SHP77 (cell line): ENCODE data around the gene TAF4.
"Not testable (repeated sequence)": the region's sequence is repeated elsewhere in the genome, so short reads cannot be mapped to it uniquely, and the experiment has no call there.

Experiments
- DNase-seq, 2 experiments: peaks; one replicate each; lab custom pipeline; 2025; lab: John Stamatoyannopoulos, UW

Gene TAF4, protein sequence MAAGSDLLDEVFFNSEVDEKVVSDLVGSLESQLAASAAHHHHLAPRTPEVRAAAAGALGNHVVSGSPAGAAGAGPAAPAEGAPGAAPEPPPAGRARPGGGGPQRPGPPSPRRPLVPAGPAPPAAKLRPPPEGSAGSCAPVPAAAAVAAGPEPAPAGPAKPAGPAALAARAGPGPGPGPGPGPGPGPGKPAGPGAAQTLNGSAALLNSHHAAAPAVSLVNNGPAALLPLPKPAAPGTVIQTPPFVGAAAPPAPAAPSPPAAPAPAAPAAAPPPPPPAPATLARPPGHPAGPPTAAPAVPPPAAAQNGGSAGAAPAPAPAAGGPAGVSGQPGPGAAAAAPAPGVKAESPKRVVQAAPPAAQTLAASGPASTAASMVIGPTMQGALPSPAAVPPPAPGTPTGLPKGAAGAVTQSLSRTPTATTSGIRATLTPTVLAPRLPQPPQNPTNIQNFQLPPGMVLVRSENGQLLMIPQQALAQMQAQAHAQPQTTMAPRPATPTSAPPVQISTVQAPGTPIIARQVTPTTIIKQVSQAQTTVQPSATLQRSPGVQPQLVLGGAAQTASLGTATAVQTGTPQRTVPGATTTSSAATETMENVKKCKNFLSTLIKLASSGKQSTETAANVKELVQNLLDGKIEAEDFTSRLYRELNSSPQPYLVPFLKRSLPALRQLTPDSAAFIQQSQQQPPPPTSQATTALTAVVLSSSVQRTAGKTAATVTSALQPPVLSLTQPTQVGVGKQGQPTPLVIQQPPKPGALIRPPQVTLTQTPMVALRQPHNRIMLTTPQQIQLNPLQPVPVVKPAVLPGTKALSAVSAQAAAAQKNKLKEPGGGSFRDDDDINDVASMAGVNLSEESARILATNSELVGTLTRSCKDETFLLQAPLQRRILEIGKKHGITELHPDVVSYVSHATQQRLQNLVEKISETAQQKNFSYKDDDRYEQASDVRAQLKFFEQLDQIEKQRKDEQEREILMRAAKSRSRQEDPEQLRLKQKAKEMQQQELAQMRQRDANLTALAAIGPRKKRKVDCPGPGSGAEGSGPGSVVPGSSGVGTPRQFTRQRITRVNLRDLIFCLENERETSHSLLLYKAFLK

DNA sequence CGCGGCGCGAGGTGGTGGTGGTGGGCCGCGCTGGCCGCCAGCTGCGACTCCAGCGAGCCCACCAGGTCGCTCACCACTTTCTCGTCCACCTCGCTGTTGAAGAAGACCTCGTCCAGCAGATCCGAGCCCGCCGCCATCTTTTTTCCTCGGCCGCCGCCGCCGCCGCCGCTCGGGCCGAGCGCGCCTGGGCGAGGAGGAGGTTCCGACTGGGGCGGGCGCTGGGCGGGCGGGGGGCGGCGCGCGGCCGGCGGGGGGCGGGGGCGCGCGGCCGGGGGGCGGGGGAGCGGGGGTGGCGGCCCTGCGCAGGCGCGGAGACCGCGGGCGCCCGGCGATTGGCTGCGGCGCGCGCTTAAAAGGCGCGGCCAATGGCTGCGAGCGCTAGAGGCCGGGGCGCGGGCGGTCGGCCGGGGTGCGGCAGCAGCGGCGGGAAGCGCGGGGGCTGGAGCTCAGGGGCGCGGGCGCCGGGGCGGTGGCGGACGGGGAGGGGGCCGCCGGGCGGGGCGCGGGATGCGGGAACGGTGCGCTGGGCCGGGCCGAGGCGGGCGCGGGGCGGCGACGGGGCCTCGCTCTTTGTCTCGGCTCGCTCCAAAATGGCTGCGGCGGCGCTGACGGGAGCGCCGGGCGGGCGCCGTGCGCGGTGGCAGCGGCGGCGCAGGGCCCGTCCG is at the start of gene TAF4:
TSS of gene TAF4 (minus strand) at position 208 of the 665 bp plus-strand sequence. CDS start at position 137, 71 bp downstream.
- DNase-seq: peak; percentile 86 to 88

DNA sequence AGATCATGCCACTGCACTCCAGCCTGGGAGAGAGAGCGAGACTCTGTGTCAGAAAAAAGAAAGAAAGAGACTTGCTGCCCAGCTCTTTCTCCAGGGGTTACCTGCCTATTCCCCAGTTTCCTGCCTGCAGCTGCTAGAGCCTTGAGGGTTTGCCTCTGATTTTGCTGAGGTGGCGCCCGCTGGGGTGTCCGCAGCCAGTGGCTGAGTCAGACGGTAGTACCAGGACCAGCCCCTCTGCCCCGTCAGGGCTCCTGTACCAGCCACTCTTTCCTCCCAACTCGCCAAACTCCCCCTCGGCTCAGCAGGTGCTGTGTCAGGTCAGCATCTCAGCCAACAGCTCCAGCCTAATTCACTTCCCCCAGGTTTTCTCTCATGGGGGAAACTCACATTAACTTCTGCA is 49.2 kb upstream of the TAF4 start:
- no peak for DNase-seq

DNA sequence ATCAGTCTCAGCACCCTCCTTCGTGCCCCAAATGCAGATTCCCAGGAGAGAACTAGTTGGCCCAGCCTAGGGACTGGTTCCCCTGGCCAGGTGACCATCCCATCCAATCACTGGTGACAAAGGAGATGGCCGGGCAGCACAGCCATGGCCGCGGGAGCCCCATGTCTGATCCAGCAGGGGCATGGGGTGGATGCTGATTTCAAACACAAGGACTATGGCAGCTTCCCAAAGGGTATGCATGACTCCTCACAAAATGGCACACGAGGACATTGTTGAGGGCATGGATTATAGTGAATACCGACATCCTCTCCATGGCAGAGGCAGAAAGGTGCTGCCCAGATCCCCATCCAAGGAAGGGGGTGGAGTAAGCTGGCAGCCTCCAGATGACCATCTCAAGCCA is 46.7 kb upstream of the TAF4 start:
- no peak for DNase-seq

DNA sequence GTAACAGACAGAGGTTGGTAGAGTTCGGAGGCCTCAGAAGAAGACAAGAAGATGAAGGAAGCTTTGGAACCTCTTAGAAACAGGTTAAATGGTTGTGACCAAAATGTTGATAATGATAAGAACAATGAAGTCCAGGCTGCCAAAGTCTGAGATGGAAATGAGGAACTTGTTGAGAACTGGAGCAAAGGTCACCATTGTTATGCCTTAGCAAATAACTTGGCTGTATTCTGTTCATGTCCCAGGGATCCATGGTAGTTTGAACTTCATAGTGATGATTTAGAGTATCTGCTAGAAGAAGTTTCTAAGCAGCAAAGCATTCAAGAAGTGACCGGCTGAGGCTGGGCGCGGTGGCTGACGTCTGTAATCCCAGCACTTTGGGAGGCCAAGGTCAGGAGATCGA is 45.5 kb upstream of the TAF4 start:
- no peak for DNase-seq

DNA sequence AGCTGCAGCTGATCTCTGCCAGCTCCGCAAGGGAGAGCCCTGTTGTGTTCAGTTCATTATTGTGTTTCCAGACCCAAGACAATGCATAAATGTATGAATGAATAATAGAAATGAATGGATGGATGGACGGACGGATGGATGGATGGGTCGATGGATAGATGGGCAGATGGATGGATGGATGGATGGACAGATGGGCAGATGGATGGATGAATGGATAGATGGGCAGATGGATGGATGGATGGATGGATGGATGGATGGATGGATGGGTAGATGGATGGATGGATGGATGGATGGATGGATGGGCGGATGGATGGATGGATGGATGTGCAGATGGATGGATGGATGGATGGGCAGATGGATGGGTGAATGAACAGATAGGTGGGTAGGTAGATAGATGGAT is 39.9 kb upstream of the TAF4 start:
- no peak for DNase-seq

DNA sequence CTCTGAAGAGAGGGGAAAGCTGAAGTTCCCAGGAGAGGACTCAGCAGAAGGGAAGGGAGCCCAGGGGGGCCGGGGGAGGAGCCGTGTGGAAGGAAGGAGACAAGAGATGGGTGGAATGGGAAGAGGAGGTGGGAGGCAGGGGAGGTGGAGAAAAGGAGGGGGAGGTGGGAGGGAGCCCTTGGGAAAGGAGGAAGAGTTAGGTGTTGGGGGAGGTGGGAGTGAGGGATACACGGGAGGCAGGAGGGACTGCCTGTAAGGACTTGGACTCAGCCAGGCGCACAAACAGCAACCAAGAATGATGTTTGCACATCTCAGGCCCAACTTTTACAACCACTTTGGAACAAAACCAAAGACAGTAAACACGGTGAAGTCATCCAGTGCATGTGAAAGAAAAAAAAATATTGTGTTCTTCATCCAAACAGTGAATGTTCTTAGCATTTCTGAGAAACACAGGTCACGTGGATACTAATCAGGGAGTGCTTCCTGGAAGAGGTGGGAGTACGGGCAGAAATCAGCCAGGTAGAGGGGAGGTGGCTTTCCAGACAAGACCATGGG is 39.2 kb upstream of the TAF4 start:
- no peak for DNase-seq

DNA sequence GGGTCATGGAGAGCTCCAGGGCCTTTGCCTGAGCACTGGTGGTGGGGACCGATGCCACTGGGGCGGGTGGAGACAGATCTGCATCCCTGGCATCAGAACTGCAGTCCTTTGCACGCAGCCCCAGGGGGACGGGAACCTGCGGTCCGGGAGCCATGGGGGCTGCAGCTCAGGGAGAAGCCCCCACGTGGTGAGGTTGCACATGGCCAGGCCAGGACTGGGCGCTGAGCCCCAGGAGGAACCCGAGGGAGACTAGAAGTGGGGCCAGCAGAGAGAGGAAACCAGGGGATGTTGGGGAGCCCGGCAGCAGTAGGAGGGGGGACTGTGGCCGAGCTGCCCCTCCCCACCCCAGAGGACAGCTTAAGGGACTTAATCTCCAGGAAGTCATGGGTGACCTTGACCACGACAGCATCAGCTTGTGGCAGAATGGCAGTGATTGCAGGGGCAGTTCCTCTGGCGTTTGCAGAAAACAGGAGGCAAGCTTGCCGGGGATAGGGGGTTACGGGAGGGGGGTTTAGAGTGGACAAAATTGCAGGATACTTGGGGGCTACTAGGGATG is 38.6 kb upstream of the TAF4 start:
- no peak for DNase-seq

DNA sequence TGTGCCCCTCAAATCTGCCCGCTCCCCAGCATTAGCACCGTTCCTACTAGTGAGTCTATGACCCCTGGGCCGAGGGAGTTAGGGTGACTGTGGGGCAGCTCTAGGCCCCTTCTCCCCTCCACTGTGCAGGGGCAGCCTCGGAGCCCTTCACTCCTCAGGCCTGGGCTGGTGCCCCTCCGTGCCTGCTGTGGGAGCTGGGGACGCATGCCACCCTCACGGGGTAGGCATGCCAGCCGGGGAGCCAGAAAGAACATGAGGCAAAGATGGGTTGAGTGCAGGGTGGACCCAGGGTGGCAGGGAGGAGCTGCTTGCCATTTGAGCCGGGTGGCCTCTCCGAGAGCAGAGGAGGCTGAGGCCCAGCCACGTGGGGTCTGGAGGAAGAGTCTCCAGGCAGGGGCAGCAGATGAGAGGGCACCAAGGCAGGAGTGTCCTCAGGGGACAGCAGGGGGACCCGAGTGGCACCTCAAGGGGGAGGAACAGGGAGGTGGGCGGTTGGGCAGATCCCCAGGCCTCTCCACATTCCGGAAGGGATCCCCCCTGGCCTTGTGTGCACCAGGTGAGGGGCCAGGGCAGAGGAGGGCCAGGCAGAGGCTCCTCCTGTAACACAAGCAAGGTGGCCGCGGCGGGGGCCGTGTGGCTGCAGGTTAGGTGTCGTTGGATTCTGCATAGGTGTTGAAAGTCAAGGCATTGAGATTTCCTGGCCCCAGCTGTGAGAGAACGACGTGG is 38.0 kb upstream of the TAF4 start:
- DNase-seq: no peak

DNA sequence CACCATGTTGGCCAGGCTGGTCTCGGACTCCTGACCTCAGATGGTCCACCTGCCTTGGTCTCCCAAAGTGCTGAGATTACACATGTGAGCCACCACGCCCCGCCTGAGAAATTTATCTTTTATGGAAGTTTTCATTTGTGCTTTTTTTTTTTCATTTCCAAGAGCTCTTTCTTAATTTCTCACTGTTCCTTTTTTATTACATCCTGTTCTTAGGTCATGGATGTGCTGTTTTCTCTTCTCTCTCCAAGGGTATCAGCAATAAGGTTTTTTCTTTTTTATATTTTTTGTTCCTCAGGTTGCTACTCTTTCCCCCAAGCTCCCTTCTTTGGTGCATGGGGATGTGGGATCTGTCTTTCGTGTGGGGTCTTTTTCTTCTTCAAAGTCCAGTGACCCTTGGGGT is 35.4 kb upstream of the TAF4 start:
- DNase-seq: no peak

DNA sequence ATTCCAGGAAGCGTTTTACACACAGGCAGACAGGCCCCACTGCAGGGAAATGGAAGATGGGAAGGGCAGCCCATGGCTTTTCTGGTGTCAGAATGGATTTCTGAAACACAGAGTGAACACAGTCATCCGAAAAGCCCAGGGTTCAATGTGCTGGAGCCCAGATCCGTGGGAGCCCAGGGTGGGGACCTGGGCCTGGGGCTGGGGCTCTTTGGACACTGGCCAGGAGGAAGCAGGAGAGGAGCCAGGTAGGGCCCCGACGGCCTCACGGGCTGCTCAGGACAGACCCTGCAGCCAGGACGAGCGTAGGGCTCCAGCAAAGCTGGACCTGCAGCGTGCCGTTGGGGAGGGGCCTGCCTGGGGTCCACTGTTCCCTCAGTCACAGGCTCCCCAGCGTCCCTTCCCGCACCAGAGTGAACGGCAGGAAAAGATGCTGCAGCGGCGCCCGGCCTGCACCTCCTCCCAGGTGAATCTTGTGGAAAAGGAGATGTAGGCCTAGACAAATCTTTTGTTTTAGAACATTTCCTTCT is 32.3 kb upstream of the TAF4 start:
- DNase-seq: no peak

DNA sequence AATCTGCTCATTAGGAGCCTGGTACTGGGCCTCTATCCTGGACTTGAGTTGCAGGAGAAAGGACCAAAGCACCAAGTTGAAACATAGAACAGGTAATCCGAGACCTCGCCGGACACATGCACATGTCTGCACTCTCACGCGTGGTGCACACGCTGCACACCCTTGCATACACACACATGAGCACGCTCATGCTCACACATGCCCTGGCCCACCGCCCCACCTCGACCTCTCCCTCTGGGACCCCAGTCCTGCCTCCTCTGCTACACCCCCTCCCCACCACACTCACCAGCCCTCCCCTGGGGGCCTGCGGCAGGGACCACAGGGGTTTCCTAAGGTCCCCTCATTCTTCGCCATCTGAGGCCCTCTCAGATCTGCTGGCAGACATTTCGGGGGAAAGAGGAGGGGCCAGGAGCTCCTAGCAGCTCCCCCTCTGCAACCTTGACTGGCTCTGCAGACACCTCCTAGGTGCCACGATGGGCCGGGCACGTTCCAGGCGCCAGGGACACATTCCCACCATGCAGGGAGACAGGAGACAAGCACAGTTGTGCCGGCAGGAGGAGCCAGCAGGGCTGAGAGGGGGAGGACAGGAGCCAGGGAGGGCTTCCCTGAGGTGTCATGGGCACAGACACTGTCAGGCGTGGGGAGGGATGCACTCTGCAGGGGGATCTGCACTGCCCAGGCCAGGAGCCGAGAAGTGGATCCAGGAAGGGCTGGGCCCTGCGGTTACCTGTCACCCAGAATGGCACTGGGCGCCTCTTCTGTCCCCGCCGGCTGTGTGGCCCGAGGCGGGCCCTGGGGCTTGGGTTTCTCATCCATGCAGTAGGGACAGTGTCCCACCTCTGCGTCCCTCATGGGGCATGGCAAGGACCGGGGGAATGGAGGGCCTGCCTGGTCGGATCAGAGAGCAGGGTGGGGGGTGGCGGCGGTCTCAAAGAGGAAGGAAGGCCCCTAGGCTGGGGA is 31.0 kb upstream of the TAF4 start:
- DNase-seq: no peak

DNA sequence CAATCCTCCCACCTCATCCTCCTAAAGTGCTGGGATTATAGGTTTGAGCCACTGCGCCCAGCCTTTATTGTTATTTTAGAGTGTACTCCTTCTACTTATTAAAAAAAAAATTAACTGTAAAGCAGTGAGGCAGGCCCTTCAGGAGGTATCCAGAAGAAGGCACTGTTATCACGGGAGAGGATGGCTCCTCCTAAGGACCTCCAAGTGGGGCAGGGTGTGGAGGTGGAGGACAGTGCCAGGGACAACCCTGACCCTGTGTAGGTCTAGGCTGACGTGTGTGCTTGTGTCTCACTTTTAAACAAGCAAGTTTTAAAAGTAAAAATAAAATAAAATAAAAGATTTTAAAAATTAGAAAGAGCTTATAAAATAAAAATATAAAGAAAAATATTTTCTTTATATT is 23.7 kb upstream of the TAF4 start:
- no peak for DNase-seq

DNA sequence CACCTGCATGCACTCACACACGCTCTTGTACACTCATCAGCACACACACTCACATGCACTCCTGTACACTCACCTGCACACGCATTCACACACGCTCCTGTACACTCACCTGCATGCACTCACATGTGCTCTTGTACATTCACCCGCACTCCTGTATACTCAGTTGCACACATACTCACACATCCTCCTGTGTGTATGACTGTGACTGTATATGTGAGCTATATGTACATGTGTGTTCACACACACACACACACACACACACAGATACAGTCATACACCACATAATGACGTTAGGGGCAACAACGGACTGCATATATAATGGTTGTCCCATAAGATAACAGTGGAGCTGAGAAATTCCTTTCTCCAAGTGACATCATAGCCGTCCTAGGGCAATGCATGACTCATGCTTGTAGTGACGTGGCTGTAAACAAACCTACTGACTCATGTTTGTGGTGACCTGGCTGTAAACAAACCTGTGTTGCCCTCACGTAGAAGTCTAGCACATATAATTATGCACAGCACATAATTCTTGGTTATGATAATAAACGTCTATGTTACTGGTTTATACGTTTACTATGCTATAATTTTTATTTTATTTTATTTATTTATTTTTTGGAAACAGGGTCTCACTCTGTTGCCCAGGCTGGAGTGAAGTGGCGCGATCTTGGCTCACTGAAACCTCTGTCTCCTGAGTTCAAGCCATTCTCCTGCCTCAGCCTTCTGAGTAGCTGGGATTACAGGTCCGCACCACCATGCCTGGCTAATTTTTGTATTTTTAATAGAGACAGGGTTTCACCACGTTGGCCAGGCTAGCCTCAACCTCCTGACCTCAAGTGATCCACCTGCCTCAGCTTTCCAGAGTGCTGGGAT is 22.8 kb upstream of the TAF4 start:
- DNase-seq: peak; percentile 42 to 44

DNA sequence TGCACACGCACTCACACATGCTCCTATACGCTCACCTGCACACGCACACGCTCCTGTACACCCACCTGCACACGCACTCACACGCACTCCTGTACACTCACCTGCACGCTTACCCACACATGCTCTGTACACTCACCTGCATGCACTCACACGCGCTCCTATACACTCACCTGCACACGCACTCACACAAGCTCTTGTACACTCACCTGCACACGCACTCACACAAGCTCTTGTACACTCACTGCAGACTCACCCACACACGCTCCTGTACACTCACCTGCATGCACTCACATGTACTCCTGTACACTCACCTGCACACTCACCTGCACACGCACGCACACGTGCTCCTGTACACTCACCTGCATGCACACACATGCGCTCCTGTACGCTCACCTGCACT is 22.0 kb upstream of the TAF4 start:
- DNase-seq: no peak

DNA sequence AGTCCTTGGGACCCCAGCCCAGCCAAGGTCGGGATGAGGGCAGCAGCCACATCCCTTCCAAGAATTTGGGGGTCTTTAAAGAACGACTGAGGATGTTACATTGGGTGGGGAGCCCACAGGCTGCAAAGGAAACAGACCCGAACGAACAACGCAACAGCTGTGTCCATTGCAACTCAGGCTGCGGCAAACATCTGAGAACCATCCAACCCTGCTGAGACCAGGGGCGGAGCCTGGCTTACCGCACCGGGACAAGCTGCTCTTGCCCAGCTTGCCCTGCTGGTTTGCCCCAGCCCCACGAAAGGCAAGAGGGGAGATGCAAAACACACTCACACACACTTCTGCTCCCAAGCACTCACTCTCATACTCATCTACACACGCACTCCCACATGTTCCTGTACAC is 21.5 kb upstream of the TAF4 start:
- no peak for DNase-seq

DNA sequence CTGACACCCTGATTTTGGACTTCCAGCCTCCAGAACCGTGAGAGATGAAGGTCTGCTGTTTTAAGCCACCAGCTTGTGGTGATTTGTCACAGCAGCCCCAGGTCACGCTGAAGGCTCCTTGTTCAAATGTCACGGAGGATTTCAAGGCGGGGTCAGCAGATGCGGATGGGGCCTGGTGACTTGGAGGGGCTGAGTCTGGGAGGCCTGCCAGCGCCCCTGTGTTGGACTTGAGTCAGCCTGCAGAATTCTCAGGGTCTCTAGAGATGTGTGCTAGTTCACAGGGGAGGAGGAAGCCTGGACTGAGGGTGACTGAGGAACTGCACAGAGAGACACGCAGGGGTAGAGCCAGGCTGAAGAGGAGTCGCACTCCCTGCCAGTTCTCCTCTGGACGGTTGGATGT is 19.5 kb upstream of the TAF4 start:
- DNase-seq: no peak

DNA sequence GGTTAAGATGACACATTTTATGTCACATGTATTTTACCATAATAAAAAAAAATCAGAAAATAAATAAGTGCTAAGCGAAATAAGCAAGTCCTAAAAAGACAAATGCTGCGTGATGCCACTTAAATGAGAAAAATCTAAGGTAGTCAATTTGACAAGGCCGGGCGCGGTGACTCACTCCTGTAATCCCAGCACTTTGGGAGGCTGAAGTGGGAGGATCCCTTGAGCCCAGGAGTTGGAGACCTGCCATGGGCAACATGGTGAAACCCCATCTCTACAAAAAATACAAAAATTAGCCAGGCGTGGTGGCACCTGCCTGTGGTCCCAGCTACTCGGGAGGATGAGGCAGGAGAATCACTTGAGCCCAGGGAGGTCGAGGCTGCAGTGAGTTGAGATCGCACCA is 18.5 kb upstream of the TAF4 start:
- not testable (repeated sequence) for DNase-seq

DNA sequence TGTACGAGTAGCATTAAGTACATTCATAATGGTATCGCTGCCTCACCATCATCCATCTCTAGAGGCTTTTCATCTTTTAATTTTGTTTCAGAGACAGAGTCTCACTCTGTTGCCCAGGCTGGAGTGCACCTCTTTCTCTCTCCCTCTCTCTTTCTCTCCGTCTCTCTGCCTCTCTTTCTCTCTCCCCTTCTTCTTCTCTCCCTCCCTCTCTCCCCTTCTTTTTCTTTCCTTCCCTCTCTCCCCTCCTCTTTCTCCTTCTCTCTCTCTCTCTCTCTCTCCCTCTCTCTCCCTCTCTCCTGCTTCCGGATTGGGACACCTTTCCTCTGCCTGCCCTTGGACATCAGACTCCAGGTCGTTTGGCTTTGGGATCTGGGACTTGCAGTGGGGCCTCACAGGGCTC is 17.6 kb upstream of the TAF4 start:
- DNase-seq: no peak
